GM12865 (cell line): ENCODE data around the gene WDR44.

Source experiments
- DNase-seq: peaks from one replicate; pipeline ENCODE4 v3.0.0; 2010; ENCODE audit warnings: low read depth
- H3K4me3 ChIP-seq: 2 replicates; pipeline ENCODE4 v1.5.1; 2011; ENCODE audit warnings: mild to moderate bottlenecking, low read depth, low read length, control low read depth
- CTCF ChIP-seq: IDR thresholded peaks from 2 replicates; pipeline ENCODE4 v1.5.1; 2011; ENCODE audit warnings: low read length, control low read depth, low read depth, inconsistent platforms; ENCODE audit not compliant: insufficient read depth; ENCODE audit errors: missing control alignments

The WDR44 gene

GRCh38 chrX:118337687-118338086, 8.2 kb upstream of the WDR44 start:
- no peak overlapping the region for H3K4me3 ChIP-seq
- no peak for TF ChIP-seq CTCF
- no peak for DNase-seq

GRCh38 chrX:118338930-118339329, 7.0 kb upstream of the WDR44 start:
- no peak for TF ChIP-seq CTCF
- no peak for DNase-seq
- no peak overlapping the region for H3K4me3 ChIP-seq

GRCh38 chrX:118345045-118345463, 852 bp upstream of the WDR44 start:
- TF ChIP-seq CTCF = no peak
- peak; percentile 41 for DNase-seq
- peak overlapping the region; percentile 82 for H3K4me3 ChIP-seq

GRCh38 chrX:118346258-118347094, 570 bp downstream of the WDR44 start:
- DNase-seq = peak; percentile 50
- H3K4me3 ChIP-seq = peak overlapping the region; percentile 90
- TF ChIP-seq CTCF = no peak

GRCh38 chrX:118347131-118347530, 1.2 kb downstream of the WDR44 start:
- no peak for TF ChIP-seq CTCF
- peak overlapping the region; percentile 90 for H3K4me3 ChIP-seq
- DNase-seq = peak; percentile 47

GRCh38 chrX:118347736-118348135, 1.8 kb downstream of the WDR44 start:
- DNase-seq = no peak
- H3K4me3 ChIP-seq = peak overlapping the region; percentile 90

More at GRCh38 chrX:118347736-118348135, 1.8 kb downstream of the WDR44 start:
- no peak for TF ChIP-seq CTCF
